Lung (tissue), 12 donors: ENCODE measurements around the gene PDE3B. TPM values are rescaled to one million over a fixed set of nuclear protein-coding genes. Genes with fewer than 3 reads are reported as not detected.

Source experiments
- ATAC-seq: fragments of 200-7000 bp; cut with Tn5 transposase; one replicate; pipeline ENCODE4 v1.9.1; 2020; ENCODE audit warnings: moderate number of reproducible peaks; ENCODE audit not compliant: insufficient read depth, low FRiP score
- DNase-seq, 3 donors: peaks; one replicate each; pipeline ENCODE4 v3.0.0-alpha.2; 2013 to 2017
- H3K27ac ChIP-seq, 2 donors: one replicate each; pipeline ENCODE4 v1.5.1; 2013; ENCODE audit warnings: mild to moderate bottlenecking in 2 of 2, moderate library complexity in 2 of 2, control low read depth in 1 of 2, inconsistent platforms in 1 of 2, low read depth in 1 of 2, low read length in 1 of 2
- H3K27me3 ChIP-seq, 3 donors: one replicate each; pipeline ENCODE4 v1.5.1; 2013; ENCODE audit warnings: low read length in 2 of 3; ENCODE audit not compliant: control insufficient read depth in 3 of 3, insufficient read depth in 3 of 3
- H3K36me3 ChIP-seq, 4 donors: one replicate each; pipeline ENCODE4 v1.5.1; 2013; ENCODE audit warnings: low read length in 4 of 4, mild to moderate bottlenecking in 1 of 4, moderate library complexity in 1 of 4; ENCODE audit not compliant: control insufficient read depth in 4 of 4, insufficient read depth in 4 of 4
- H3K4me1 ChIP-seq, 5 donors: one replicate each; pipeline ENCODE4 v1.5.1; 2013; ENCODE audit warnings: low read length in 5 of 5, mild to moderate bottlenecking in 2 of 5, moderate library complexity in 1 of 5; ENCODE audit not compliant: control insufficient read depth in 5 of 5, insufficient read depth in 5 of 5
- H3K4me3 ChIP-seq: one replicate; pipeline ENCODE4 v1.5.1; 2013; ENCODE audit warnings: mild to moderate bottlenecking, control low read depth, moderate library complexity
- H3K9ac ChIP-seq, 2 donors: one replicate each; pipeline ENCODE4 v1.5.1; 2013; ENCODE audit warnings: low read length in 2 of 2, control low read depth in 1 of 2; ENCODE audit not compliant: insufficient read depth in 1 of 2
- H3K9me3 ChIP-seq, 4 donors: one replicate each; pipeline ENCODE4 v1.5.1; 2013; ENCODE audit warnings: low read length in 3 of 4, mild to moderate bottlenecking in 1 of 4, moderate library complexity in 1 of 4; ENCODE audit not compliant: control insufficient read depth in 4 of 4, insufficient read depth in 3 of 4
- WGBS, 2 donors: extraction: QIAGEN DNeasy Blood & Tissue Kit; methylation state at CpG; one replicate each; pipeline ENCODE4 v1.1.7; 2013; 5-methylcytosine and 5-hydroxymethylcytosine counted together
- polyA plus RNA-seq, 2 donors: library from polyadenylated mRNA; stranded (reverse); fragments of 200-250 nt; gene quantifications; one replicate each; pipeline ENCODE4 v1.2.1, GENCODE V29; 2013
- total RNA-seq, 2 donors: library from RNA; depleted of rRNA in 1 of 2; stranded (reverse); fragments of >200 nt in 1 of 2; gene quantifications; one replicate each; pipeline ENCODE4 v1.2.1, GENCODE V29; 2014 to 2021
- TF ChIP-seq, protein P1 (sequence below): IDR thresholded peaks from 2 replicates; pipeline ENCODE4 v1.5.1; 2012; ENCODE audit warnings: mild to moderate bottlenecking; ENCODE audit errors: control extremely low read depth, extremely low read depth
- donor health status: control.
- donor health status: control.
- donor health status: Bipolar disorder and iron deficiency.
- donor health status: healthy.
- donor health status: DM: yes; HTN: yes; CAD: no.

Gene PDE3B
- total and polyA plus RNA-seq, 4 donors = 3.3 to 79.2 (median 11.5) TPM

DNA sequence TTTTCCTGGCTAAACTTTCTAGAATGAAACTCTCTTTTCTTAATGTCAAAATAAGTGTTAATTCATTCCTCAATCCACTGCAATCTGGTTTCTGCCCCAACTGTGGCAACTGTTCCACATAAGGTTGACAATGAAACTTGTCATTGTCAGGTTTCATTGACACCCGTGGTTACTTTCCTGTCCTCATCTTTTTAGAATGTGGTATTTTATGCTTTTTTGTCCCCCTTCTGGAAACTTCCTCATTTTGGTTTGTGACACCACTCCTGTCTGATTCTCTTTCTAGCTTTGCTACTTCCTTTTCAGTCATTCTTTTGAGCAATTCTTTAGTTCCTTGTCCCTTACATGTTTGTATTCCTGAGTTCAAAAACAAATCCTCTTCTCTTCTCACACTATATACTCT, 7.5 kb upstream of the PDE3B start:
- H3K9ac ChIP-seq = no peak overlapping the region
- no peak overlapping the region for H3K27ac ChIP-seq
- H3K4me3 ChIP-seq = no peak overlapping the region
- whole genome bisulfite sequencing, 2 donors = 24 to 32% methylated on average over 1 of the region's 1 CpG
- peaks cover 0 to 5% (median 0%) of the 10 kb centered on the region in 5 donors for H3K4me1 ChIP-seq
- peaks cover 0 to 4% (median 0%) of the 10 kb centered on the region in 4 donors for H3K36me3 ChIP-seq
- no peak for ATAC-seq
- H3K27me3 ChIP-seq = no peaks in the 10 kb centered on the region
- no peaks in the 10 kb centered on the region for H3K9me3 ChIP-seq
- TF ChIP-seq, protein P1, sequence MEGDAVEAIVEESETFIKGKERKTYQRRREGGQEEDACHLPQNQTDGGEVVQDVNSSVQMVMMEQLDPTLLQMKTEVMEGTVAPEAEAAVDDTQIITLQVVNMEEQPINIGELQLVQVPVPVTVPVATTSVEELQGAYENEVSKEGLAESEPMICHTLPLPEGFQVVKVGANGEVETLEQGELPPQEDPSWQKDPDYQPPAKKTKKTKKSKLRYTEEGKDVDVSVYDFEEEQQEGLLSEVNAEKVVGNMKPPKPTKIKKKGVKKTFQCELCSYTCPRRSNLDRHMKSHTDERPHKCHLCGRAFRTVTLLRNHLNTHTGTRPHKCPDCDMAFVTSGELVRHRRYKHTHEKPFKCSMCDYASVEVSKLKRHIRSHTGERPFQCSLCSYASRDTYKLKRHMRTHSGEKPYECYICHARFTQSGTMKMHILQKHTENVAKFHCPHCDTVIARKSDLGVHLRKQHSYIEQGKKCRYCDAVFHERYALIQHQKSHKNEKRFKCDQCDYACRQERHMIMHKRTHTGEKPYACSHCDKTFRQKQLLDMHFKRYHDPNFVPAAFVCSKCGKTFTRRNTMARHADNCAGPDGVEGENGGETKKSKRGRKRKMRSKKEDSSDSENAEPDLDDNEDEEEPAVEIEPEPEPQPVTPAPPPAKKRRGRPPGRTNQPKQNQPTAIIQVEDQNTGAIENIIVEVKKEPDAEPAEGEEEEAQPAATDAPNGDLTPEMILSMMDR = no peak
- no peak for DNase-seq

DNA sequence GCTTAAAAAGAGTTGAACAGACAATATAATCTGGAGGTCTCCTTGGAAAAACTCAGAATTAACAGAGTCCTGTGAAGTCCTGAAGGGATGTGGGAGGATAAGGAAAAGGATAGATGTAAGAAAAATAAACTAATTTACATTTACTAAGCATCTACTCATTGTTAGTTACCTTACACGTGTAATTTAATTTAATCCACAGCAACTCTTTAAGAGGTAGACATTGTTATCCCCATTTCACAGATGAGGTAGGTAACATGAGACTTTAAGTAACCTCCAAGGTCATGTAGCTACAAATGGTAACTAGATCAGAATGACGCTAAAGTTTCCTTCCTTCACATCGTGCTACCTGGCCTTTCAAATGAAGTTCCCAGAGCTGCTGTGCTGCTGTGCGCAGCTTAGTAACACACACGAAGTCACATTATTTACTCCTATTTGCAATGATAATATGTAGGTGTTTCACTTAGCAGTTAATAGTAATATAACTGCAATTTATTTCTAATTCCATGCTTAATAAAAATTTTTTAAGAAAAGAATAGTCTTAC, 5.7 kb upstream of the PDE3B start:
- WGBS, 2 donors = 81 to 85% methylated on average over 5 of the region's 5 CpGs
- H3K4me1 ChIP-seq = peaks cover 4 to 16% (median 6%) of the 10 kb centered on the region in 5 donors

DNA sequence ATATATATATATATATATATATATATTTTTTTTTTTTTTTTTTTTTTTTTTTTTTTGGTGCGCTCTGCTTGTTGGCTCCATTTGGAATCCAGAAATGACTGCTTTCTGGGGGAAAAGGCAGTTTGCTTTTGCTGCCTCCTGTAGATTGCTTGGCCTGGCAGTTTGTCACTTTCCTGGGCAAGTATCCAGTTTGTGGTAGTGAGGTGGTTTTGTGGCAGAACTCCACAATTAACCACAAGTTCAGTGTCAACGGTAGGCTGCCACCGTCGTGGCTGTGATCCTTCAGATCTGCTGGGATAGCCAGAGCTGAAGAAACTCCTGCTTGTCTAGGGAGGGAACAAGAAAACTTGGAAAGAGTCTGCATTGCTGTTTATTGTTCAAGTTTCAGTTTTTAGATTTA, 5.0 kb upstream of the PDE3B start:
- no peak overlapping the region for H3K9ac ChIP-seq
- no peak for ATAC-seq
- H3K27ac ChIP-seq = no peak overlapping the region
- no peaks in the 10 kb centered on the region for H3K9me3 ChIP-seq
- DNase-seq = peak in 1 of 3 donors; percentile 43
- 24 to 48% methylated on average over 4 of the region's 4 CpGs for WGBS, 2 donors
- no peaks in the 10 kb centered on the region for H3K27me3 ChIP-seq
- TF ChIP-seq, protein P1 = no peak
- peaks cover 0 to 4% (median under 1%) of the 10 kb centered on the region in 4 donors for H3K36me3 ChIP-seq
- H3K4me1 ChIP-seq = peaks cover 4 to 17% (median 6%) of the 10 kb centered on the region in 5 donors
- no peak overlapping the region for H3K4me3 ChIP-seq

More for the DNA sequence above, 5.7 kb upstream of the PDE3B start:
- TF ChIP-seq, protein P1 = no peak
- Histone ChIP-seq H3K36me3 (peaks cover 0 to 4% (median 0%) of the 10 kb centered on the region in 4 donors), H3K4me3 (no peak overlapping the region), H3K27me3 (no peaks in the 10 kb centered on the region), H3K9ac (no peak overlapping the region), H3K27ac (no peak overlapping the region), H3K9me3 (no peaks in the 10 kb centered on the region)
- DNase-seq (no peak), ATAC-seq (no peak)

DNA sequence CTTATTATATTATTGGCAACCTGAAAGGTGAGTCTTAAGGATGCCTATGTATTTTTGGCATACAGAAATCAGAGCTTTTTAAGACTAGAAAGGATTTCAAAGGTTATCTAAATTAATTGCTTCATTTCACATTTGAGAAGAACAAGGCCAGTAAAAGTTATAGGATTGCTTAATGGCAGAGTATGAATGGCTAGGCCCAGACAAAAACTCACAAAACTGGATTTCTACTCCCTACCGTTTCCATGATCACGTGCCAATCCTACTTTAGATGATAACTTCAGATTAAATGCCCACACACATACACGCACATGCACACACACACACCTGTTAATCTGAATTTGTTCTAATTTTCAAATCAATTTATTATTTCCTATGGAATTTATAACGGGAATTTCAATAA, 1.8 kb upstream of the PDE3B start:
- ATAC-seq (no peak), DNase-seq (peak in 1 of 3 donors; percentile 61)
- no peaks in the 10 kb centered on the region for H3K9me3 ChIP-seq
- 71 to 78% methylated on average over 4 of the region's 4 CpGs for WGBS, 2 donors
- H3K9ac ChIP-seq = no peak overlapping the region
- peaks cover 0 to 4% (median 2%) of the 10 kb centered on the region in 4 donors for H3K36me3 ChIP-seq
- no peaks in the 10 kb centered on the region for H3K27me3 ChIP-seq
- TF ChIP-seq, protein P1 = no peak
- no peak overlapping the region for H3K27ac ChIP-seq
- H3K4me1 ChIP-seq = peaks cover 4 to 20% (median 7%) of the 10 kb centered on the region in 5 donors
- H3K4me3 ChIP-seq = no peak overlapping the region
